ENCODE results near the gene BSND.

The BSND gene

DNA sequence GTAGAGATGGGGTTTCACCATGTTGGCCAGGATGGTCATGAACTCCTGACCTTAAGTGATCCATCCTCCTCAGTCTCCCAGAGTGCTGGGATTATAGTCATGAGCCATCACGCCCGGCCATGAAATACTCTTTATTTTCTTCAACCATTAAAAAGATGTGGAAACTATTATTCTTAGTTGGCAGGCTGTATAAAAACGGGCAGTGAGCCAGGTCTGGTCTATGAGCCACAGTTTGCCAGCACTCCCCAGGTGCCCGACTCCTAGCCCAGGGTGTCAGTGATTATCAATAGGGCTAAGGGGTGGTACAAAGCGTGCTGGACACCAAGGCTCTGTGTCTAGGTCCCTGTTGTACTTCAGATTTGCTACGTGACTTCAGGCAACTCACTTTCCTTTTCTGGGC is 22.0 kb upstream of the BSND start:
- DNase-seq, result no peak

DNA sequence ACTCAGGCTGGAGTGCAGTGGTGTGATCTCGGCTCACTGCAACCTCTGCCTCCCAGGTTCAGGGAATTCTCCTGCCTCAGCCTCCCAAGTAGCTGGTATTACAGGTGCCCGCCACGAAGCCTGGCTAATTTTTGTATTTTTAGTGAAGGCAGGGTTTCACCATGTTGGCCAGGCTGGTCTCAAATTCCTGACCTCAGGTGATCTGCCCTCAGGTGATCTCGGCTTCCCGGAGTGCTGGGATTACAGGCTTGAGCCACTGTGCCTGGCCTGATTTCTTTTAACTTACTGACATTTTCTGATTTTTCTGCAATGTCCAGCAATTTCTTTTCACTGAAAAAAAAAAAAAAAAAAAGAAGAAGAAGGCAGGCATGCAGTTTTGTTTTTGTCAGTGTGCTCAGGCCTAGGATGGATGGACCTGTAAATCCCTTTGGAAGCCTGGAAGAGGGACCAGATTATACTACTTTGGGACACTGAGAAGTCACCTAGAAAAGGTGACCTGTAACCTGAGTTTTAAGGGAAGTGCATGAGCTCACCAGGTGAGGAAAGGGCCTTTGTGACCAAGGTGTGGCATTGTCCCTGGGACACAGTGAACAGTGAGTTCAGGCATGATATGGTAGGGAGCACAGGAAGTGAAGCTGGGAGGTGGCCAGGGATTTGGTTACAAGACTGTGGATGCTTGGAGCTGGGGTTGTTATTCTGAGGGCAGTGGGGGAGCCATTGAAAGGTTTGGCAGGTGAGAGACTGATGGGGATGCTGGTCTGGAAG is 21.0 kb upstream of the BSND start:
- DNase-seq, result no peak

DNA sequence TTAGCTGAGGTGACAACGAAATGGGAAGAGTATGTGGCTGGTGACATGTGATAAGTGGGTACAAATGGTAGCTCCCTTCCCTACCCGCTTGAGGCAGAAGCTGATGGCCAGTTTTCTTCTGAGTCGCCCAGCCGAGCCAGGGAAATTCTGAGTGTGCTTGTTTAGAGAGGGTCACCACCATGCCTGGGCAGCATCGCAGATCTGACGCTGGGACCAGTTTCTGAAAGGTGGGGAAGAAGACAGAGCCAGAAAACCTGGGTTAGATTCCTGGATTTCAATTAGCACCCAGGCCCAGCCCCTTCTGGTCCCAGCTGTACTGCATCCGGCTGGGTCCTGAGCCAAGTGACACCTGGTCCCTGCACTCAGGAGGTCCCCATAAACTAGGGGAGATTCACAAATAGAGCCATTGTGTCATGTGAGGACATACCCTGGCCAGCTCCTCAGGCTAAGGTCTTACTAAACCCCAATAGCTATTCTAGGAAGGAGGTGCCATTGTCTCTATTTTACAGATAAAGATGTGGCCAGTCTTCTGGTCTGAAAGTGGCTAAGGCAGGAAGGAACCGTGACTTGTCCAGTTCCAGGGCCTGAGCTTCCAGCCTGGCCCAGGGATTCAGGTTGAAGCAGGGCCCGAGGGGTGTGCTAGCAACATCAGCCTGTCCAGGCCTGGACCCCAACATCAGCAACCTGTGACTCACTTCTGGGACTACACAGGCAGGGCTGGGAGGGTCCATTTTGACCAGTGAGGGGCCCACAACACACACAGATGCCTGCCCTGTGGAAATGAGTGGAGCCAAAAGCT is 20.0 kb upstream of the BSND start:
- DNase-seq, result no peak

DNA sequence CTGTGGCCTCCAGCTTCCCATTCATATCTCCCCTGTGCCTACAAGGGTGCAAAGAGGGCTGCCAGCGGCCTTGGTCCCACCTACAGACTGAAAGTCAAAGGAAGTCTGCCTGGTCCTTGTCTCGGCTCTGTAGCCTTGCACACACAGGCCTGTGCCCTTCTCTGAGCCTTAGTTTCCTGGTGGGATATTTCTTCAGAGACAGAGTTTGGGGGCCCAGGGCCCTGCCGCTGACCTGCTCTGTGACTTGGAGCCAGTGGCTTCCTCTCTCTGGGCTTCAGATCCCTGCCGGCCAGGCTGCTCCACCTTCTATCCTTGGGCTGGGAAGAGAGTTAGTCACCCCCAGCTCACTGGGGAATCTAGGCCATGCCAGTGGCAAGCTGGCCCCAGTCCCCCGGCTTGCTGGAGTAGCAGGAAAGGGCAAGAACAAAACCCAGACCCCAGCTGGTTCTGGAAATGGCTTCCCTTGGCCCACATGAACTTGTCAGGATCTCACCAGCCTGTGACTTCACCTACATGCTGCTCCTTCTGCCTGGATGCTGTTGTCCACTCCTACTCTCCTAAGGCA is 19.3 kb upstream of the BSND start:
- DNase-seq, result no peak

DNA sequence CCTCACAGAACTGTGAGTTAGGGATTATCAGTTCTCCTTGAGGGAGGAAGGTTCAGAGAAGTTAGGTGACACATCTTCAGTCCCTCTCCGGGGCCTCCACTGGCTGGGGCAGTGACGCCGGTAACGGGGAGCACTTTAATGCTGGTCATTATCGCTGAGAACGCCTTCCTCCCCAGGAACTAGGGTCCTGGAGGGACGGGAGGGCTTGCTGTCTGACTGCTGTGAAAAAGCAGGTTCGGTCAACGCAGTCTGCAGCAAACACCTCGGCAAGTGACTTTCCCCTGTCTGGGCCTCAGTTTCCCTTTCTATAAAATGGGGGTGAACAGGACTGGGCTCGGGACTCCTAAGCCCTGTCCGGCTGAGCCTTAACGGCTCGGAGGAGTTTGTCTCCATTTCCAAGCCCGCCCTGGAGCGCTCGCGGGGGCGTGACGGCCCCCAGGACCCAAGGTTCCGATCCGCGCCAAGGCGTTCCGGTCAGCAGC is 18.6 kb upstream of the BSND start:
- no peak for DNase-seq

DNA sequence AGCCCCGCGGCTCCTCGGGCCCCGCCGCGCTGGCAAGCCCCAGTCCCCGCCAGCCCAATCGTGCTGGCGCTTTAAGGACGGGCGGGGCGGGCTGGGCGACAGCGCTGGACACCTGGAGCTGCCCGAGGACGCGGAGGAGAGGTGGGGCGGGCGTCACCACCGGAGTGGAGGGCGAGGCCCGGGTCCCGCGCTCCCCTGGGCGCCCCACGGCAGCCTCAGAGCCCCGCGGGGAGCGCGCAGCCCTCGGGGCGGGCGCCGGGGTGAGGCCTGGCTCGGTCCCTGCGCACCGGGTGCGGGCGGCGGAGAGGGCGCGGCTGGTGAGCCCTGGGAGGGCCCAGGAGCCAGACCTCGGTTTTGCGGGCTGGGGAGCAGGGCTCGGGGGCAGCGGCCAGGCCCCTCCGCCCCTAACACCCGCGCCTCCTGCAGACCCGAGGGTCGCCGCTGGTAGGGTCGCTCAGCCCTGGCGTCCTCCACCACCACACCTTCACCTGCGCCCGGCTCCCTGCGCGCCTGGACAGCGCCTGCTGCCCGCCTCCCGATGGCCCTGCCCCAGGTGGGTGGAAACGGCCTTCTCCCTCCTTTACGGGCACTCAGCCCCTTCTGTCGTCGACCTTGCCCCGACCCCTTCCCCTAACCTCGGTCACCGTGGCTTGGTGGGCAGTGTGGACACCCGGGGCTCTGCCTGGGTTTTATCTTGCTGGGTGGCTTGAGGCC is 18.0 kb upstream of the BSND start, which contains the start of gene TMEM61:
TSS of gene TMEM61 (plus strand) at position 101 of the 714 bp plus-strand sequence. CDS start at position 539, 438 bp downstream.
- no peak for DNase-seq

DNA sequence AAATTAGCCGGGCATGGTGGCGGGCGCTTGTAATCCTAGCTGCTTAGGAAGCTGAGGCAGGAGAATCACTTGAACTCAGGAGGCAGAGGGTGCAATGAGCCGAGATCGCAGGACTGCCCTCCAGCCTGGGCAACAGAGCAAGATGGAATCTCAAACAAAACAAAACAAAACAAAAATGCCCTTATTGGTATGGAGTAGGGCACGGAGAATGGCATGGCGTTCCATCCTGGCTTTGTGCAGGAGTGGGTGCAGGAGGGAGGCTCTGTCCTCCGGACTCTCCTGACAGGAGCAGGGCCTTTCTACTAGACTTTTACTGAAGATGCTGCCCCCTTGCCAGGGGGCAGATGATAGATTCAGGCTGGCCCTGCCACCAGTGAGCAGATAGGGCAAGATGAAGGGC is 17.3 kb upstream of the BSND start:
- DNase-seq, result no peak

DNA sequence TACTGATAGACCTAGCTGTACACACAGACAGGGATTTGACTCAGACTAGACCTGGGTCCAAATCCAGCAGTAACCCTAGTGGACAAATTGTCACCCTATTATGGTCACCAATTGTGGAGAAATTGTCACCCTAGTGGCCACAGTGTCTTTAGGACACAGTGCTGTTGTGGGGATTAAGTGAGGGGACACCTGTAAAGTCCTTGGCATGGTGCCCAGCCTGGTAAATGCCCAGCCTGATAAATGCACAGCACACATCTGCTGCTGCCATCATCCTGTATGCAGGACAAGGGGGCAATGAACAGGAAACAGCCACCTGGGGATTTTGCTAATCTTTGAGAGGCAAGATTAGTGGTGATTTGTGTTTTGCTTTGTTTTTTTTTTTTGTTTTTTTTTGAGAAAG is 16.0 kb upstream of the BSND start:
- no peak for DNase-seq

DNA sequence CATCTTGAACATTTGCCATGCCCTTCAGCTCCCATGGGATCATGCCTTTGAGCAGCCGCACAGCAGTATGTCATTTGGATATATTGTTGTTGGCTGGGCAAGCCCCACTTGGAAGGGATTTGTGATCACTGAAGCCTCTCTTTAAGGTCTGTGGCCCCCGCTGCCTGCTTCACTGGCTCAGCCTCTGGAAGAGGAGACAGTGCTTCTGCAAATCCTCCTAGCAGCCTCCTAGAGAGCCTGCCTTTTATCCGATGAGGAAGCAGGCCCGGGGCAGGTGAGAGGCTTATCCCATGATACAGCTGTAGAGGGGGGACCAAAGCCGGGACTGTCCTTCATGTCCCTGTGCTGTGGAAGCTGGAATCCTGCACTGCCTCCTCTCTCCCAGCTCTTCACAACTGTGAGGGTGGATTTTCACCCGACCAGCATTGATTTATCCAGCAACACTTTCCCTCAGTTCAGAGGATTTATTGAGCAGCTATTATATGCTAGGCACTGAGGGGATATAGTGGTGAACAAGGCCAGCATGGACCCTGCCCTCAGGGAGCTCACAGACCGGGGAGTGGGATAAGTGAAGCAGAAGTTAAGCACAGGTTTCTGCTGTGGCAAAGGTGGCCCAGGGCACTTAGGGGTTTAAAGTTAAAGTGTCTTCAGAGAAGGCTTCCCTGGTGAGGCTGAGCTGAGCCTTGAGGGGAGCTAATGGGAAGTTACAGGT is 14.4 kb upstream of the BSND start:
- DNase-seq, result no peak

DNA sequence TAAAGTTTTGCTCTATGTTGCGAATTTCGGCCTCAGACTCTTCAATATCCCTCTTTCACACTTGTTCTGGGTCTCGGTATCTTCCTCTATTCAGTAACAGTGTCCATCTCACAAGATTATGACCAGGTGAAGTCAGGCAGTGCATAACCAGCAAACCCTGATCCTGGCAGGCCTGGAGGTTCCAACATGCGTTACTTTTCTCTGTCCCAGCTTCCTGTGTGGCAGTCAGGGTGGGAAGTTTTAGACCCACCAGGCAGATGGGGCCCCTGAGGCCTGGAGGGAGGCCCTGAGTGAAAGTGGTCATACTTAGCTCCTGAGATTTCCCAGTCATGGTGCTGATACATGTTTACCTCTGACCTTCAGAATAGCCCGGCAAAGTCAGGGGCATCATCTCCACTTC is 13.2 kb upstream of the BSND start:
- no peak for DNase-seq

DNA sequence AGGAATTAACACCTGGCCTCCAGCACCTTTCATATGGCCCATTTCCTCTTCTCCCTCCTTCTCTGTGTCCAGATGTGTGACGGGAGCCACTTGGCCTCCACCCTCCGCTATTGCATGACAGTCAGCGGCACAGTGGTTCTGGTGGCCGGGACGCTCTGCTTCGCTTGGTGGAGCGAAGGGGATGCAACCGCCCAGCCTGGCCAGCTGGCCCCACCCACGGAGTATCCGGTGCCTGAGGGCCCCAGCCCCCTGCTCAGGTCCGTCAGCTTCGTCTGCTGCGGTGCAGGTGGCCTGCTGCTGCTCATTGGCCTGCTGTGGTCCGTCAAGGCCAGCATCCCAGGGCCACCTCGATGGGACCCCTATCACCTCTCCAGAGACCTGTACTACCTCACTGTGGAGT is 12.7 kb upstream of the BSND start:
- DNase-seq, result no peak

DNA sequence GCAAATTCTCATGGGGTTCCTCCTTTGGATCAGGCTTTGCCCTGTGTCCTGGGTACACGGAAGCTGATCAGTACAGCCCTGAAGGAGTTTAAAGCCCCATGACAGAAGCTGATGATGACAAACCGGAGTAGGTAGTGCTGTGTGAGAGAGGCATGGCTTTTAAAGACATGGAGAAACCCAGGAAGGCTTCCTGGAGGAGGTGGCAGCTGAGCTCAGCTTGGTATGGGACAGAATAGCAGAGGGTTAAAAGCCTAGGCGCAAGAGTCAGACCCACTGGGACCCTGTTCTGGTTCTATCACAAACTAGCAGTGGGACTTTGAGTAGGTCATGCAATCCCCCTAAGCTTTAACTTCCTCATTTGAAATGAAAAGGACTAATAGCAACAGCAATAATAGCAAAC is 12.2 kb upstream of the BSND start:
- no peak for DNase-seq

DNA sequence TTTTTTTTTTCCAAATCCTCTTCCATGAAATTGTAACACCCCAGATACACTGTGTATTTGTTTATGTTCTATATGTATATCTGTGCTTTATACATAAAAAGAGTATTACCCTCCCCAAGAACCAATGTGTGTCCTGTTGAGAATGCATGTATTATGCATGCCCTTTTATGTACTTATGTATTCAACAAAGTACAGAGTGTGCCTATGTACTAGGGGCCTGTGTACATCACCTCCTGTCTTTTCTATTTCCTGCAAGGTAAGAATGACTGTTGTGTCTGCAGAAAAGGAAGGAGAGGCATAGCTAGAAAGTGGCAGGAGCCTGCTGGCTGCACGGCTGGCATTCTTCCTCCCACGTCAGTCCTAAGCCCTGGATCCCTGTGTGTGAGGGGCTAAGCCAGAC is 11.3 kb upstream of the BSND start:
- DNase-seq, result no peak

DNA sequence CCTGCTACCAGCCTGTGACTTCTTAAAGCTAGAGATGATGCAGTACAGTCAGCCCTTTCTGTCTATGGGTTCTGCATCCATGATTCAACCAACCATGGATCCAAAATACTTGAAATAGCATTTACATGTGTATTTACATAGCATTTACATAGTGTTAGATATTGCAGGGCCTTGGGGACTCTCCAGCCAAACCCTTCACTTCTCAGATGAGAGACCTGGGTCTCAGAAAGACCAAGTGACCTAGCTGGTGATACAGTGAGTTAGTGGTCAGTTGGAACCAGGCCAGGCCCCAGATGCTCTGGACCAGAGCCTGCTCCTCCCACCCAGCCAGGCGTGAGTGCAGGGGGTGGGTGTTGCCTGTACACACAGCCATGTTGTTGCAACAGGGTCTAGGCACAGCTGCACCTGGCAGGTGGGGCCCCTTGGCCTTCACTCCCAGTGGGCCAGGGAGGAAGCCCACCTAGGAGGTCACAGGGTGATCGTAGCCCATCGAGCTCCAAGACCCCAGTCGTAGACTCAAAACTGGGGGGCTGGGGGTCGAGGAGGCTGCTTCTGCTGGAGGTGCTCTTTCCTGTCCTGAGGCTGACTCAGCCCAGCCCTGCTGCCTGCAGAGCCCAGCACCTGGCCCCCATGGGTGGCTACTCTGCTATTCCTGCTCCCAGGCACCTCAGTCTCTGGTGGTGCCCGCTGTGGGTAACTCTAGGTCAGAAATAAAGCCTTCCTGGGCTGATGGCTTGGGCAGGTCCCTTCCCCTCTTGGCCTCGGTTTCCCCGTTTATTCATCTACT is 10.6 kb upstream of the BSND start:
- DNase-seq, result no peak

DNA sequence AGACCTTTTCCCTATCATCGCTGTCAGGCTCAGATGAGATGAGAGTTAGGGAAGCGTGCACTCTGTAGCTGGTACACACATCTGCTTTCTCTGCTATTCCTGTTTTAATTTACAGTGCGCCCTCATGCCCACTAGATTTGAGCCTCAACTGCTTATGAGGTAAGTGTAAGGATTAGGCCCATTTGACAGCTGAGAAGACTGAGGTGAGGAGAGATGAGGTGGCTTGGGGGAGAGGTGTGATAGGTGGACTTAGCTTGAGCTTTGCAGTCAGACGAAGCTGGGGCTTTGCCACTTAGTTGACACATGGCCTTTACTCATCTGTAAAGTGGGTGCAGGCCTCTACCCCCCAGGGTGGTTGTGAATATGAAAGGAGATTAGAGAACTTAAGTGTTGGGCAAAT is 9.8 kb upstream of the BSND start:
- DNase-seq, result no peak

DNA sequence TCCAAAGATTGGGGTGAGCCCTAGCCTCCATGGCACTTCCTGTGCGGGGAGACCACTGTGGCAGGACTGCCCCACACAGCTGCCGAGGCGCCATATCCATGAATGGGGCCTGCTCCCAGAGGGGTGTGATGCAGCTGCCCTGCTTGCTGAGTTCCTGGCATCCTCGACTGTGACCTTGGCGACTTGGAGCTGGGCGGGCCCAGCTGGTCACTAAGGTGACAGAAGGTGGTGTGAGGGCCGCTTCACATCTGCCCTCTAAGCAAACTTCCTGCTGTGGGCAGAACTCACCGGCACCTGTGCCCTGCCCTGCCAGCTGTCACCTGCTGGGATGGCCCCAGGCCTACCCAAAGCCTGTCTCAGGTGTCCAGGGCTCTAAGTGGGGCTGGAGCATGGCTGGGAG is 9.3 kb upstream of the BSND start:
- no peak for DNase-seq

DNA sequence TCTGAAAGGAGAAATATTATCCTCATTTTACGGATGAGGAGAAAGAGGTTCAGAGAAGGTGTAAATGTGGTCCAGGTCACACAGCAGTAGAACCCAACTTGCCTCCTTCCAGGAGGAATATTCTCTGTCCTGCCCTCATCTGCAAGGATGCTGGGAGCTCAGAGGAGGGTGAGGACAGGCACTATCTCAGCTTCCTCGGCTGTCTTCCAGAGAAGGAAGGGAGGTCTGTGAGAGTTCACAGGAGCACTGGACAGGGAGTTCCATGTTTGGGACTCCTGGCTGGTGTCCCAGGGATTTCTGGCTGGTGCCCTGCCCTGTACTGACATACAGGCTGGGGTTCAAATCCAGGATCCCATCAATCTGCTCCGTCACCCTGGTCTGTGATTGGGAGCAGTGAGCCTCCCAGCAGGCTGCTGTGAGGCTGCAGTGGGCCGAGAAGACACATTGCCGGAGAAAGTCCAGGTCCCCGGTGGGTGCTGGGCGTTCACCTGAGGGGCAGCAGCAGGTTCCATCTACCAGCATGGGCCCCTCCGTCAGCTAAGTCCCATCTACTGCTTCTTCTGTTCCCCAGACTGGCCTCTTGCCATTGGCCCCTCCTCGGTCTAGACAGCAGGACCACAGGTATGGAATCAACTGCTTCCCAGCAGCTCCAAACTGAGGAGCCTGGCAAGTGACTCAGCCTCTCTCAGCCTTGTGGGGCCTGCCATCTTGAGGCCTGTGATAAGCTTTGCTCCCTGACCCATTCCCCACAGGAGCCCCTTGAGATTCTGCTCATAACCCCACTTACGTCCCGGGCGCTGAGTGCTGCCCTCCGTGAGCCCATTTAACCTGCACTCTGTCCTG is 8.5 kb upstream of the BSND start:
- DNase-seq, result no peak

DNA sequence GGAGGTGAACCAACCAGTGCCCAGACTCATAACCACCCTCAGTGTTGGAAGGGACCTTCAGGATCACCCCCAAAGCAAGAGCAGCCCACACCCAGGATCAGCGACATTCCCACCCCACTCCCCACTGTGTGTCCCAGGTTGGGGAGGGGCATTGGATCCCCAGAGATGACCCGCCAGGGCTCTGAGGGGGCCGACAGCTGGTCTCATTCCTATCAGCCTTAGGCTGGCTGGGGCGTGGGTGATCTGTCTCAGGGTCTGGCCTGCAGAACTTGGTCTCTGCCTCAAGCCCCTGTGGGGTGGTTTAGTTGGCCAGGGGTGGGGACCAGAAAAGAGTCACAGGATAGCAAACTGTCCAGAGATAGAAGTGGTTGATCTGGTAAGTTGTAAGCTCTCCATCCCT is 7.8 kb upstream of the BSND start:
- no peak for DNase-seq

DNA sequence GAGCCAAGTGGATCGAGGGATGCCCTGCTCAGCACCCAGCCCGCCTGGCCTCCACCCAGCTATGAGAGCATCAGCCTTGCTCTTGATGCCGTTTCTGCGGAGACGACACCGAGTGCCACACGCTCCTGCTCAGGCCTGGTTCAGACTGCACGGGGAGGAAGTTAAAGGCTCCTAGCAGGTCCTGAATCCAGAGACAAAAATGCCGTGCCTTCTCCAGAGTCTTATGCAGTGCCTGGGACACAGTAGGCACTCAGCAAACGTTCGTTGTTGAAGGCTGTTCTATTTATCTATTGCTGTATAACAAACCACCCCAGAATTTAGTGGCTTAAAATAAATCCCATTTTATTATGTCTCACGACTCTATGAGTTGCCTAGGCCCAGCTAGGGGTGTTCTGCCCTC is 6.8 kb upstream of the BSND start:
- DNase-seq, result no peak

DNA sequence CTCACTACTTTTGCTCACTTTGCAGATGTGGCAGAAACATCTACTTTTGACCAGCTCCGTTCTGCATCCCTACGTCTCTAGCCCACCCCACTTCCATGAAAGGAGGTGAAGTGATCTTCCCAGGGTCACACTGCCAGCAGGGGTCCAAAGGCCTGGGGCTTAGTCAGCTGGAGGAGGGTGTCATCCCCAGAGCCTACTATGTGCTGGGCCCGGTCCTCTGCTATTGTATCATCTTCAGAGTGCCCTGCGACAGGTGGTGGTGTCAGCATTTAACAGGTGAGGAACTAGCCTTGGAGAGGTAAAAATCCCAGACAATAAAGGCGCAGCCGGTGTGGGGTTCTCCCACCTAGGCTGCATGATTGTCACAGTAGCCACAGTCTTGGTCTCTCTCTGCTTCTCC is 5.6 kb upstream of the BSND start:
- no peak for DNase-seq

Measured in KG1 (cell line).